ENCODE results near the gene CACNA2D3.

GRCh38 chr3:54845011-54845410, 722.7 kb downstream of the CACNA2D3 start:
- no peak for TF ChIP-seq CTCF (IDR thresholded peaks at IDR 0.05; ENCODE audit: low read depth, low read length, missing input control)
- no peak for TF ChIP-seq YY1 (IDR thresholded peaks at IDR 0.05)
- no peak for TF ChIP-seq JUND (IDR thresholded peaks at IDR 0.05)
